Trophoblast cell (in vitro differentiated cells and primary cell): Measurements from ENCODE around the gene IQCF5.
A peak's percentile ranks its signal among the peaks of the same experiment; 100 is the strongest.
"Not testable (repeated sequence)": the region's sequence is repeated elsewhere in the genome, so short reads cannot be mapped to it uniquely, and the experiment has no call there.

Experiments used
- DNase-seq, 2 donors: peaks; one replicate each; pipeline ENCODE4 v3.0.0-alpha.2; 2016
- H2AFZ ChIP-seq: 2 replicates; pipeline ENCODE4 v1.6.1; 2013; ENCODE audit warnings: low read length, moderate library complexity, mild to moderate bottlenecking; ENCODE audit not compliant: insufficient read depth, poor library complexity
- H2AK5ac ChIP-seq: 2 replicates; pipeline ENCODE4 v1.6.1; 2013; ENCODE audit warnings: mild to moderate bottlenecking, low read length
- H2BK120ac ChIP-seq: 2 replicates; pipeline ENCODE4 v1.6.1; 2013; ENCODE audit warnings: low read length, mild to moderate bottlenecking, moderate library complexity; ENCODE audit not compliant: insufficient read depth, poor library complexity
- H2BK12ac ChIP-seq: 2 replicates; pipeline ENCODE4 v1.6.1; 2013; ENCODE audit warnings: mild to moderate bottlenecking, low read length, moderate library complexity
- H2BK5ac ChIP-seq: 2 replicates; pipeline ENCODE4 v1.6.1; 2013; ENCODE audit warnings: low read length, low read depth, moderate library complexity, mild to moderate bottlenecking; ENCODE audit not compliant: poor library complexity
- H3K14ac ChIP-seq: 2 replicates; pipeline ENCODE4 v1.6.1; 2013; ENCODE audit warnings: mild to moderate bottlenecking, low read length
- H3K18ac ChIP-seq: 2 replicates; pipeline ENCODE4 v1.6.1; 2013; ENCODE audit warnings: mild to moderate bottlenecking, low read length
- H3K23ac ChIP-seq: 2 replicates; pipeline ENCODE4 v1.6.1; 2013; ENCODE audit warnings: low read length
- H3K27ac ChIP-seq: 2 replicates; pipeline ENCODE4 v1.5.1; 2013; ENCODE audit warnings: low read depth, mild to moderate bottlenecking, inconsistent platforms, low read length, moderate library complexity
- H3K27me3 ChIP-seq: 2 replicates; pipeline ENCODE4 v1.6.1; 2013; ENCODE audit warnings: inconsistent platforms, mild to moderate bottlenecking, low read length, moderate library complexity; ENCODE audit not compliant: insufficient read depth
- H3K36me3 ChIP-seq, 2 experiments: 1 replicate in 1 of 2; 2 replicates in 1 of 2; pipeline ENCODE4 v1.6.1; 2013; ENCODE audit warnings: low read length in 2 of 2, mild to moderate bottlenecking in 2 of 2, moderate library complexity in 1 of 2; ENCODE audit not compliant: insufficient read depth in 2 of 2, control insufficient read depth in 1 of 2
- H3K4ac ChIP-seq: 2 replicates; pipeline ENCODE4 v1.6.1; 2013; ENCODE audit warnings: low read depth, mild to moderate bottlenecking, low read length, moderate library complexity
- H3K4me1 ChIP-seq, 2 experiments: 1 replicate in 1 of 2; 2 replicates in 1 of 2; pipeline ENCODE4 v1.6.1; 2013; ENCODE audit warnings: low read length in 2 of 2, mild to moderate bottlenecking in 2 of 2, moderate library complexity in 1 of 2; ENCODE audit not compliant: insufficient read depth in 2 of 2, control insufficient read depth in 1 of 2
- H3K4me2 ChIP-seq: 2 replicates; pipeline ENCODE4 v1.6.1; 2013; ENCODE audit warnings: inconsistent platforms, mild to moderate bottlenecking, low read length, moderate library complexity
- H3K4me3 ChIP-seq: 2 replicates; pipeline ENCODE4 v1.5.1; 2013; ENCODE audit warnings: mild to moderate bottlenecking, low read depth, low read length, inconsistent platforms
- H3K79me1 ChIP-seq: one replicate; pipeline ENCODE4 v1.6.1; 2013; ENCODE audit warnings: low read length
- H3K79me2 ChIP-seq: 2 replicates; pipeline ENCODE4 v1.6.1; 2013; ENCODE audit warnings: low read length, mild to moderate bottlenecking; ENCODE audit not compliant: control insufficient read depth, insufficient read depth, poor library complexity
- H3K9ac ChIP-seq: 2 replicates; pipeline ENCODE4 v1.6.1; 2013; ENCODE audit warnings: mild to moderate bottlenecking, low read length
- H3K9me3 ChIP-seq: 2 replicates; pipeline ENCODE4 v1.6.1; 2013; ENCODE audit warnings: low read depth, mild to moderate bottlenecking, control low read depth, inconsistent platforms, low read length; ENCODE audit not compliant: insufficient read depth
- H4K12ac ChIP-seq: 2 replicates; pipeline ENCODE4 v1.6.1; 2013; ENCODE audit warnings: low read depth, mild to moderate bottlenecking, low read length, moderate library complexity
- H4K8ac ChIP-seq: 2 replicates; pipeline ENCODE4 v1.6.1; 2013; ENCODE audit warnings: low read depth, mild to moderate bottlenecking, low read length, moderate library complexity
- H4K91ac ChIP-seq: one replicate; pipeline ENCODE4 v1.6.1; 2013; ENCODE audit warnings: low read depth, mild to moderate bottlenecking, low read length, moderate library complexity
- WGBS: extraction: QIAGEN DNeasy Blood & Tissue Kit; methylation state at CpG from one replicate; pipeline ENCODE4 v1.1.7; 2013; ENCODE audit warnings: missing lambda C conversion rate; ENCODE audit not compliant: insufficient read length, insufficient coverage; ENCODE audit errors: extremely low coverage; 5-methylcytosine and 5-hydroxymethylcytosine counted together

IQCF5 gene

DNA sequence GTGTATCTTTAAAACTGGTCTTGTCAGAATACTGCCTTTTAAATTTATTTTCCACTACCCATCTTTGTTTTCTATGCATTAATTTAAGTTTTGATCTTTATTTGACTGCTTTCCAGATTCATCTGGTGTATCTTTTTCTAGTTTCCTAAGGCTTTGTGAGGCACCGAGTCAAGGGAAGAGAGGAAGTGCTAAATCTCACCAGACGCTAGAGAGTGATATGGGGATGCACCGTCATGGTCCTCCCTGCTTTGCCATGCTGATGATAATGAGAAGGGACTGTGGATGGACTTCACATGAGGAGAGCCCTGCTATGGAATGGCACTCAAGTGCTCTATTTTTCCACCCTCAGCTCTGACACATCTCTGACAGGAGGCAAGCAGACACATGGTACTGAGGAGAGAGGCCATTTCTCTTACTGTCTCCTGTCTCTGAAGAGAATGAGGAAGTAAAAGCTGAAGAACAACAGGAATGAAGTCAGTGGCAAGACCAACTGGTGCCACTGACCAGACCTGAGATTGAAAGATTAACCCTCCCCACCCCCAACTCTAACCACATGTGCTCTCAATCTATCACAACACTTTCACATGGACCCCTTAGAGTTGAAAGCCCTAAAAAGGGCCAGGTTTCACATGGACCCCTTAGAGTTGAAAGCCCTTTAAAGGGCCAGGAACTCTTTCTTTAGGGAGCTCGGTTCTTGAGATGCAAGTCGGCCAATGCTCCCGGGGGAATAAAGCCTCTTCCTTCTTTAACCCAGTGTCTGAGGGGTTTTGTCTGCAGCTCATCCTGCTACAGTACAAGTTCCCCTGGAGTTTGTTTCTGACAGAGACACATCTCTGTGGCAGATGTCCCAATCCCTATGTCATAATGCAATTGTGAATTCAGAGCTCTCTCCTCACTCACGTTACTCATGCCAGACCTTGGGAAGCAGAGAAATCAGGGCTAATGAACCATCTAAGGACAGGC, 14.4 kb downstream of the IQCF5 start, which contains the start of gene IQCF2:
Gene IQCF2, plus strand, starts transcription at position 913 of the 963 bp plus-strand sequence. CDS start 52 bp downstream, outside the sequence.
- Histone ChIP-seq H4K8ac (no peak within 1 kb of the TSS), H4K91ac (no peak within 1 kb of the TSS), H3K14ac (no peak within 1 kb of the TSS), H3K9ac (no peak within 1 kb of the TSS), H3K79me1 (no peaks in the 10 kb centered on the region), H4K12ac (no peak within 1 kb of the TSS), H2AK5ac (no peak within 1 kb of the TSS), H2AFZ (no peak within 1 kb of the TSS), H3K4me3 (no peak within 1 kb of the TSS), H3K27me3 (no peaks in the 10 kb centered on the region), H3K4me1 (no peaks in the 10 kb centered on the region), H2BK12ac (no peak within 1 kb of the TSS), H3K36me3 (no peaks in the 10 kb centered on the region), H3K9me3 (peaks cover 1% of the 10 kb centered on the region), H3K4me2 (no peak within 1 kb of the TSS), H3K23ac (no peak within 1 kb of the TSS), H3K4ac (no peak within 1 kb of the TSS), H2BK5ac (no peak within 1 kb of the TSS), H3K79me2 (no peaks in the 10 kb centered on the region), H2BK120ac (no peak within 1 kb of the TSS), H3K18ac (no peak within 1 kb of the TSS), H3K27ac (no peak within 1 kb of the TSS)
- WGBS = no CpG with 5 or more reads among the region's 7 CpGs
- DNase-seq = no peak

DNA sequence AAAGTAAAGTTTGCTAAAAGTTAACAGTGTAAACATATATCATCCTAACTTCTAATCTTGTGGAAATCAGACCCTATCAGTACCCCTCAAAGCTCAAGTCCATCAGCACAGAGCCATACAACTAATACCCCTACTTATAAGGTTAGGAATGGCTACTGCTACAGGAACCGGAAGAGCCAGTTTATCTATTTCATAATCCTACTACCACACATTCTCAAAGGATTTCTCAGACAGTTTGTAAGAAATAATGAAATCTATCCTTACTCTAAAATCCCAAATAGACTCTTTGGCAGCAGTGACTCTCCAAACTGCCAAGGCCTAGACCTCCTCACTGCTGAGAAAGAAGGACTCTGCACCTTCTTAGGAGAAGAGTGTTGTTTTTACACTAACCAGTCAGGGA, 20.0 kb downstream of the IQCF5 start:
- not testable (repeated sequence) for H3K9ac ChIP-seq, H3K79me2 ChIP-seq, H4K12ac ChIP-seq, H2BK12ac ChIP-seq, H3K18ac ChIP-seq, H3K4me2 ChIP-seq, H2AFZ ChIP-seq, H2BK120ac ChIP-seq, H3K4me3 ChIP-seq, H3K27ac ChIP-seq, H3K9me3 ChIP-seq, H3K27me3 ChIP-seq, H4K8ac ChIP-seq, H4K91ac ChIP-seq, H3K79me1 ChIP-seq, H3K36me3 ChIP-seq, H2AK5ac ChIP-seq, H3K14ac ChIP-seq, H3K4me1 ChIP-seq, H3K4ac ChIP-seq, H3K23ac ChIP-seq, H2BK5ac ChIP-seq
- DNase-seq = peak in 1 of 2 donors; percentile 85
- WGBS = no CpG with 5 or more reads among the region's 1 CpG

GRCh38 chr3:51845129-51845528, 30.3 kb downstream of the IQCF5 start:
- Histone ChIP-seq H3K79me2 (no peaks in the 10 kb centered on the region), H4K12ac (no peak overlapping the region), H3K4me2 (no peak overlapping the region), H2BK5ac (no peak overlapping the region), H2AFZ (peak overlapping the region; percentile 83), H3K9ac (no peak overlapping the region), H2BK12ac (no peak overlapping the region), H2BK120ac (no peak overlapping the region), H4K8ac (no peak overlapping the region), H3K27ac (no peak overlapping the region), H2AK5ac (no peak overlapping the region), H3K18ac (no peak overlapping the region), H3K4me1 (peaks cover 2 to 3% of the 10 kb centered on the region in 2 experiments), H3K9me3 (no peaks in the 10 kb centered on the region), H3K27me3 (no peaks in the 10 kb centered on the region), H3K23ac (no peak overlapping the region), H3K4me3 (no peak overlapping the region), H3K79me1 (no peaks in the 10 kb centered on the region), H4K91ac (no peak overlapping the region), H3K4ac (no peak overlapping the region), H3K14ac (no peak overlapping the region), H3K36me3 (no peaks in the 10 kb centered on the region)
- no CpG with 5 or more reads among the region's 7 CpGs for WGBS
- DNase-seq = no peak

DNA sequence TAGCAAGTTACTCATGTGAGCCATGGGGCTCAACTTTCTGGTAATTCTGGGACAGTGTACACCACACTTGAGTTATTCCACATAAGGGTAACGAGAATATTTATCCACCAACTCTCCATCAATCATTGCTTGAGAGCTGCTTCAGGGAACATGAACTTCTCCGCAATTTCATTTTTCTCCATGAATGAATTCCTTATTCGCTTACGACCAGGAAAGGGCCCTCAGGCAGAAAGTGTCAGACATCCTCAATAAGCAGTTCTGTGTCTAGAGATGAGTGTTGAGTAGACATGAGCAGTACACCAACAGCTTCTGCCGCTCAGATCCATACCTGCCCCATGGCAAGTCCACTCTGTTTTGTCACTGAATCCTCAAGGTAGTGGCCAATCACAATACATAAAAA, 38.8 kb downstream of the IQCF5 start:
- no peak overlapping the region for H2BK5ac ChIP-seq
- no peak overlapping the region for H3K18ac ChIP-seq
- H3K23ac ChIP-seq = no peak overlapping the region
- H2AFZ ChIP-seq = no peak overlapping the region
- H3K4me1 ChIP-seq = no peaks in the 10 kb centered on the region
- no peak overlapping the region for H3K27ac ChIP-seq
- H3K79me1 ChIP-seq = no peaks in the 10 kb centered on the region
- no peaks in the 10 kb centered on the region for H3K27me3 ChIP-seq
- H2BK120ac ChIP-seq = no peak overlapping the region
- no peak for DNase-seq
- H4K12ac ChIP-seq = no peak overlapping the region
- H2AK5ac ChIP-seq = no peak overlapping the region
- H3K9me3 ChIP-seq = no peaks in the 10 kb centered on the region
- H4K8ac ChIP-seq = no peak overlapping the region
- H3K14ac ChIP-seq = no peak overlapping the region
- no peak overlapping the region for H3K4me2 ChIP-seq
- no peak overlapping the region for H3K4me3 ChIP-seq
- no CpG with 5 or more reads among the region's 5 CpGs for WGBS
- no peaks in the 10 kb centered on the region for H3K36me3 ChIP-seq
- no peak overlapping the region for H3K9ac ChIP-seq
- no peak overlapping the region for H3K4ac ChIP-seq
- H4K91ac ChIP-seq = no peak overlapping the region
- H3K79me2 ChIP-seq = no peaks in the 10 kb centered on the region
- no peak overlapping the region for H2BK12ac ChIP-seq
